Loucy (cell line): ENCODE data around the gene ZNF284.

Source experiments
- H2AFZ ChIP-seq: fragments of 200-600 bp; sonication (generic); 2 replicates; pipeline ENCODE4 v1.6.0; 2016; ENCODE audit warnings: antibody characterized with exemption, mild to moderate bottlenecking, low read length, moderate library complexity
- H3F3A ChIP-seq: fragments of 200-600 bp; 2 replicates; pipeline ENCODE4 v1.6.0; 2016; ENCODE audit warnings: antibody characterized with exemption, low read depth, mild to moderate bottlenecking
- H3K27me3 ChIP-seq: fragments of 200-600 bp; sonication (generic); 2 replicates; pipeline ENCODE4 v1.6.1; 2014; ENCODE audit warnings: low read length, mild to moderate bottlenecking; ENCODE audit not compliant: insufficient read depth, poor library complexity, severe bottlenecking
- H3K36me3 ChIP-seq: fragments of 200-600 bp; sonication (generic); 2 replicates; pipeline ENCODE4 v1.6.1; 2016; ENCODE audit warnings: low read length; ENCODE audit not compliant: insufficient read depth
- H3K4me1 ChIP-seq: fragments of 200-600 bp; sonication (generic); 2 replicates; pipeline ENCODE4 v1.5.1; 2014; ENCODE audit warnings: low read length, mild to moderate bottlenecking; ENCODE audit not compliant: insufficient read depth, poor library complexity, severe bottlenecking
- H3K4me2 ChIP-seq: fragments of 200-600 bp; sonication (generic); 2 replicates; pipeline ENCODE4 v1.6.0; 2014; ENCODE audit warnings: antibody characterized with exemption, low read length, low read depth, mild to moderate bottlenecking; ENCODE audit not compliant: poor library complexity, severe bottlenecking
- H3K4me3 ChIP-seq: fragments of 200-600 bp; sonication (generic); 2 replicates; pipeline ENCODE4 v1.5.1; 2014; ENCODE audit warnings: low read length, mild to moderate bottlenecking, mixed read lengths; ENCODE audit not compliant: poor library complexity, severe bottlenecking
- H3K79me2 ChIP-seq: fragments of 200-600 bp; sonication (generic); 2 replicates; pipeline ENCODE4 v1.6.1; 2014; ENCODE audit warnings: low read length; ENCODE audit not compliant: insufficient read depth
- H3K9ac ChIP-seq: fragments of 200-600 bp; sonication (generic); 2 replicates; pipeline ENCODE4 v1.6.0; 2014; ENCODE audit warnings: mild to moderate bottlenecking, low read depth, low read length, moderate library complexity; ENCODE audit not compliant: poor library complexity, severe bottlenecking
- H3K9me2 ChIP-seq: fragments of 200-600 bp; sonication (generic); replicated peaks from 2 replicates; pipeline ENCODE4 v1.6.1; 2016; ENCODE audit warnings: low read depth, low read length, mixed read lengths
- H3K9me3 ChIP-seq: fragments of 200-600 bp; sonication (generic); 2 replicates; pipeline ENCODE4 v1.6.1; 2014; ENCODE audit warnings: mild to moderate bottlenecking, antibody characterized with exemption, low read length, low read depth; ENCODE audit not compliant: insufficient read depth
- H4K20me1 ChIP-seq: fragments of 200-600 bp; sonication (generic); 2 replicates; pipeline ENCODE4 v1.6.0; 2014; ENCODE audit warnings: antibody characterized with exemption, low read length, mild to moderate bottlenecking; ENCODE audit not compliant: insufficient read depth, poor library complexity, severe bottlenecking
- EZH2phosphoT487 ChIP-seq: fragments of 200-600 bp; IDR thresholded peaks from 2 replicates; pipeline ENCODE4 v1.6.1; 2018; ENCODE audit warnings: antibody characterized with exemption, mild to moderate bottlenecking, moderate library complexity, borderline replicate concordance
- TF ChIP-seq, protein P1 (sequence below): fragments of 200-600 bp; sonication (generic); conservative IDR thresholded peaks from 2 replicates; pipeline ENCODE4 v1.5.1; 2014; ENCODE audit warnings: mild to moderate bottlenecking, antibody characterized with exemption, low read length

Gene ZNF284

DNA sequence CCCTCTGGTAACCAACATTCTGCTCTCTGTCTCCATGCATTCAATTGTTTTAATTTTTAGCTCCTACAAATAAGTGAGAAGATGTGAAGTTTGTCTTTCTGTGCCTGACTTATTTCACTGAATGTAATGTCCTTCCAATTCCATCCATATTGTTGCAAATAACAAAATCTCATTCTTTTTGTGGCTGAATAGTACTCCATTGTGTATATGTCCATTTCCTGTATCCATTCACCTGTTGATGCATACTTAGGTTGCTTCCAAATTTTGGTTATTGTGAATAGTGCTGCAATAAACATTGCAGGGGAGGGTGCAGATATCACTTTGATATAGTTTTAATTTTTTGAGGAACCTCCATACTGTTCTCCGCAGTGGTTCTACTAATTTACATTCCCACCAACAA is 2.5 kb upstream of the ZNF284 start:
- no peaks in the 10 kb centered on the region for H3K36me3 ChIP-seq
- TF ChIP-seq, protein P1, sequence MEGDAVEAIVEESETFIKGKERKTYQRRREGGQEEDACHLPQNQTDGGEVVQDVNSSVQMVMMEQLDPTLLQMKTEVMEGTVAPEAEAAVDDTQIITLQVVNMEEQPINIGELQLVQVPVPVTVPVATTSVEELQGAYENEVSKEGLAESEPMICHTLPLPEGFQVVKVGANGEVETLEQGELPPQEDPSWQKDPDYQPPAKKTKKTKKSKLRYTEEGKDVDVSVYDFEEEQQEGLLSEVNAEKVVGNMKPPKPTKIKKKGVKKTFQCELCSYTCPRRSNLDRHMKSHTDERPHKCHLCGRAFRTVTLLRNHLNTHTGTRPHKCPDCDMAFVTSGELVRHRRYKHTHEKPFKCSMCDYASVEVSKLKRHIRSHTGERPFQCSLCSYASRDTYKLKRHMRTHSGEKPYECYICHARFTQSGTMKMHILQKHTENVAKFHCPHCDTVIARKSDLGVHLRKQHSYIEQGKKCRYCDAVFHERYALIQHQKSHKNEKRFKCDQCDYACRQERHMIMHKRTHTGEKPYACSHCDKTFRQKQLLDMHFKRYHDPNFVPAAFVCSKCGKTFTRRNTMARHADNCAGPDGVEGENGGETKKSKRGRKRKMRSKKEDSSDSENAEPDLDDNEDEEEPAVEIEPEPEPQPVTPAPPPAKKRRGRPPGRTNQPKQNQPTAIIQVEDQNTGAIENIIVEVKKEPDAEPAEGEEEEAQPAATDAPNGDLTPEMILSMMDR, result no peak
- TF ChIP-seq EZH2phosphoT487, result no peak
- peaks cover 15% of the 10 kb centered on the region; the same call in 1 of the 2 replicates for H3K9me3 ChIP-seq
- no peak overlapping the region for H2AFZ ChIP-seq
- H4K20me1 ChIP-seq, result no peaks in the 10 kb centered on the region
- no peaks in the 10 kb centered on the region for H3K9me2 ChIP-seq
- H3K4me1 ChIP-seq, result peaks cover 13% of the 10 kb centered on the region
- H3F3A ChIP-seq, result no peaks in the 10 kb centered on the region
- H3K4me2 ChIP-seq, result no peak overlapping the region
- no peak overlapping the region for H3K4me3 ChIP-seq
- no peaks in the 10 kb centered on the region; the same call in 1 of the 2 replicates for H3K79me2 ChIP-seq
- H3K27me3 ChIP-seq, result peaks cover 32% of the 10 kb centered on the region
- H3K9ac ChIP-seq, result no peak overlapping the region

DNA sequence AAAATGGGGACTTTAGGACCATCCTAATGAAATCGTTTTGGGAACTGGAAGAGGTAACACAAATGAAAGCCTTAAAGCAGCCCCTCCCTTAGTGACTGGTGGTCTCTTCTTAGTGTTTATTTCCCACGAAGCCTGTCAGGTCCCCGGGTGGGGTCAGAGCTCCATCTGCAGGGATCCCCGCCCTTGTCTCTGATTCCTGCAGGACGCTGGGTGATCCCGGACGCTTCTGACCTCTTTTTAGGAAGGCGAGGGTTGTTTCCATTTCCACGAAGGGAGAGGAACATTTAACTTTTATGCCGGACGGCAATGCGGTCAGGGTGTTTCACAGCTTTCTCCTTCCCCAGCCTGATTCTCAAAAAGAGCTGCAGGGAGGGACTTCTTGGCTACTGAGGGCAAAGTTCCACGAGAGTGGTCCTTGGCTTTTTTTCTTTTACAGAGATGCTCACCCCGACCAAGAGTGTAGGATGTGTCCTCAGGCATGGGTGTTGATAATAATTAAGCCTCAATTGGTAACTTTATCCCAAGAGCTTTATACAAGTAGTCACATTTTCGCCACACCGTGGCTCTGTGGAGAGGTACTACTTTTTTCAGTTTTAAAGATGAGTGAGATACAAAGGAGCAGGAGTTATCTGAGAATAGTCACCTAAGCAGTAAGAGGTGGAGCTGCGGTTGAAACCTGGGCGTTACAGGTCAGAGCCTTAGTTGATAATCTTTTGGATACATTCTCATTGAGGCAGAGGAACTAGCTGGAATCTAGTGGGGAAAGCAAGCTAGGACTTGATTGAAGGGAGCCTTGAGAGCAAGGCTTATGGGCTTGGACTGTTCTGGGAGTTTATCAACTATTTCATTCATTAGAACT is 813 bp downstream of the ZNF284 start:
- Histone ChIP-seq H3K4me3 (peak overlapping the region; percentile 89), H2AFZ (peak overlapping the region; percentile 100), H3K9ac (peak overlapping the region; percentile 72)

DNA sequence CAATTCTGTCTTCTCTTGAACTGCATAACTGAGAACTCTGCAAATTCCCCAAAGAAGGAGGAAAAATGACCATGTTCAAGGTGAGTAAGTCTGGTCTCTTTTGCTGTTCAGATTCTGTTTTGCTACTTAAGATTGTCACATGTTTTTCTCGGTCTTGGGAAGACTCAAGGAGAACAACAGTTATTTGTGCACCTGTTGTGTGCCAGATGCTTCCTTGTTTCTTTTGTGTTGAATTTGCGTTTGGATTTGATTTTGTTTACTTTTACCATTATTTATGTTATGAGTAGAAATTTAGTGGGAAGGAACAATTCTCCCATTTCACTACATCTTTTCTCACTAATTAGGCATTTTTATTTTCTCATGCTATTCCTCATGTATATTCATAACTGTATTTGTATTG is 4.4 kb downstream of the ZNF284 start:
- H3K9me2 ChIP-seq, result no peaks in the 10 kb centered on the region
- no peak overlapping the region for H2AFZ ChIP-seq
- no peaks in the 10 kb centered on the region for H3F3A ChIP-seq
- H3K9ac ChIP-seq, result no peak overlapping the region
- no peaks in the 10 kb centered on the region for H4K20me1 ChIP-seq
- H3K4me1 ChIP-seq, result peaks cover 13% of the 10 kb centered on the region
- TF ChIP-seq, protein P1, result no peak
- TF ChIP-seq EZH2phosphoT487, result no peak
- H3K9me3 ChIP-seq, result no peaks in the 10 kb centered on the region
- H3K79me2 ChIP-seq, result no peaks in the 10 kb centered on the region; the same call in 1 of the 2 replicates
- H3K4me2 ChIP-seq, result no peak overlapping the region
- H3K4me3 ChIP-seq, result no peak overlapping the region
- peaks cover under 1% of the 10 kb centered on the region for H3K27me3 ChIP-seq
- no peaks in the 10 kb centered on the region for H3K36me3 ChIP-seq

More for the DNA sequence above, 813 bp downstream of the ZNF284 start:
- Histone ChIP-seq H3K9me2 (no peaks in the 10 kb centered on the region), H3K36me3 (no peaks in the 10 kb centered on the region), H3K4me2 (peak overlapping the region; percentile 88), H3F3A (no peaks in the 10 kb centered on the region), H4K20me1 (no peaks in the 10 kb centered on the region), H3K4me1 (peaks cover 13% of the 10 kb centered on the region), H3K9me3 (no peaks in the 10 kb centered on the region), H3K27me3 (peaks cover 32% of the 10 kb centered on the region), H3K79me2 (no peaks in the 10 kb centered on the region; the same call in 1 of the 2 replicates)
- TF ChIP-seq, protein P1, result no peak
- TF ChIP-seq EZH2phosphoT487, result no peak
